ENCODE results near the gene LNX2. TPM values are rescaled to one million over a fixed set of nuclear protein-coding genes. Genes with fewer than 3 reads are reported as not detected.
"Not testable (repeated sequence)": the region's sequence is repeated elsewhere in the genome, so short reads cannot be mapped to it uniquely, and the experiment has no call there.

Gene LNX2
- total RNA-seq, 4 donors from 2014 or later, result 10.2 to 14.1 (median 12.8) TPM

DNA sequence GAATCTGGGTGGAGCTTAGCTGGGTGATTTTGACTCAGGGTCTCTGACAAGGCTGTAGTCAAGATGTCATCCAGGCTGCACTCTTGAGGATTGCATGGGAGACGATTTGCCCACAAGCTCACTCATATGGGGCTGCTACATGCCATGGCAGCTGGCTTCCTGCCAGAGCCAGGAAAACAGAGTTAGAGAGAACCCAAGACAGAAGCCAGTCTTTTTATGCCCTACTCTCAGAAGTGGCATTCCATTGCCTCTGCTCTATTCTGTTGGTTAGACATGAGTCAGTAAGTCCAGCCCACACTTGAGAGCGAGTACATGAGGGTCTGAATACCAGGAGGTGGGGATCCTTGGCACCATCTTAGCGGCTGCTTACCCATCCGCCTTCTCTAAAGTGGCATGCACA is 10.8 kb upstream of the LNX2 start:
- Histone ChIP-seq H3K36me3 (peaks cover 0 to 7% (median 0%) of the 10 kb centered on the region in 4 donors), H3K27ac (replicated peaks in 1 of 4) (no peak overlapping the region), H3K4me1 (peaks cover 0 to 44% (median 21%) of the 10 kb centered on the region in 4 donors), H3K27me3 (no peaks in the 10 kb centered on the region), H3K4me3 (no peak overlapping the region), H3K9me3 (no peaks in the 10 kb centered on the region)
- no peak for TF ChIP-seq POLR2AphosphoS5 (IDR thresholded peaks at IDR 0.05)
- TF ChIP-seq POLR2A (IDR thresholded peaks at IDR 0.05; ENCODE audit: low read depth), result no peak
- TF ChIP-seq EP300 (IDR thresholded peaks at IDR 0.05), result no peak
- TF ChIP-seq, protein P1, sequence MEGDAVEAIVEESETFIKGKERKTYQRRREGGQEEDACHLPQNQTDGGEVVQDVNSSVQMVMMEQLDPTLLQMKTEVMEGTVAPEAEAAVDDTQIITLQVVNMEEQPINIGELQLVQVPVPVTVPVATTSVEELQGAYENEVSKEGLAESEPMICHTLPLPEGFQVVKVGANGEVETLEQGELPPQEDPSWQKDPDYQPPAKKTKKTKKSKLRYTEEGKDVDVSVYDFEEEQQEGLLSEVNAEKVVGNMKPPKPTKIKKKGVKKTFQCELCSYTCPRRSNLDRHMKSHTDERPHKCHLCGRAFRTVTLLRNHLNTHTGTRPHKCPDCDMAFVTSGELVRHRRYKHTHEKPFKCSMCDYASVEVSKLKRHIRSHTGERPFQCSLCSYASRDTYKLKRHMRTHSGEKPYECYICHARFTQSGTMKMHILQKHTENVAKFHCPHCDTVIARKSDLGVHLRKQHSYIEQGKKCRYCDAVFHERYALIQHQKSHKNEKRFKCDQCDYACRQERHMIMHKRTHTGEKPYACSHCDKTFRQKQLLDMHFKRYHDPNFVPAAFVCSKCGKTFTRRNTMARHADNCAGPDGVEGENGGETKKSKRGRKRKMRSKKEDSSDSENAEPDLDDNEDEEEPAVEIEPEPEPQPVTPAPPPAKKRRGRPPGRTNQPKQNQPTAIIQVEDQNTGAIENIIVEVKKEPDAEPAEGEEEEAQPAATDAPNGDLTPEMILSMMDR (IDR thresholded peaks at IDR 0.05), result no peak
- intact Hi-C loops (cut with DNase I), result no loop called here
- no peak for DNase-seq (ENCODE audit: extremely low spot score)
- WGBS, result 88% methylated on average over 4 of the region's 4 CpGs

- not testable (repeated sequence) for DNase-seq (ENCODE audit: extremely low spot score); H3K27ac ChIP-seq (replicated peaks in 1 of 4); H3K9me3 ChIP-seq; H3K27me3 ChIP-seq; H3K4me3 ChIP-seq
- WGBS, result 96% methylated on average over 4 of the region's 4 CpGs
- intact Hi-C loops (cut with DNase I), result loop anchor here (10.0 kb wide), 1 partner anchor 204 kb away; the partner anchor contains the start of gene GTF3A
- Histone ChIP-seq H3K4me1 (peaks cover 0 to 33% (median 15%) of the 10 kb centered on the region in 4 donors), H3K36me3 (peaks cover 0 to 19% (median 4%) of the 10 kb centered on the region in 4 donors)
Measured at GRCh38 chr13:27628766-27629165, 8.4 kb upstream of the LNX2 start.

- no peak for DNase-seq (ENCODE audit: extremely low spot score)
- intact Hi-C loops (cut with DNase I), result loop anchor here (10.0 kb wide), 1 partner anchor 203 kb away; the partner anchor contains the start of gene GTF3A
- TF ChIP-seq POLR2AphosphoS5 (IDR thresholded peaks at IDR 0.05), result no peak
- TF ChIP-seq EP300 (IDR thresholded peaks at IDR 0.05), result no peak
- Histone ChIP-seq H3K27me3 (no peaks in the 10 kb centered on the region), H3K4me3 (no peak overlapping the region), H3K9me3 (no peaks in the 10 kb centered on the region), H3K36me3 (peaks cover 0 to 19% (median 4%) of the 10 kb centered on the region in 4 donors), H3K4me1 (peaks cover 3 to 33% (median 20%) of the 10 kb centered on the region in 4 donors), H3K27ac (replicated peaks in 1 of 4) (no peak overlapping the region)
- whole genome bisulfite sequencing, result 87% methylated on average over 4 of the region's 4 CpGs
Measured at GRCh38 chr13:27628081-27628480, 7.8 kb upstream of the LNX2 start.

GRCh38 chr13:27627380-27627779 is 7.1 kb upstream of the LNX2 start:
- WGBS, result 84% methylated on average over 3 of the region's 3 CpGs
- H3K9me3 ChIP-seq, result no peaks in the 10 kb centered on the region
- H3K27me3 ChIP-seq, result no peaks in the 10 kb centered on the region
- TF ChIP-seq EP300 (IDR thresholded peaks at IDR 0.05), result no peak
- TF ChIP-seq POLR2AphosphoS5 (IDR thresholded peaks at IDR 0.05), result no peak
- TF ChIP-seq POLR2A (IDR thresholded peaks at IDR 0.05; ENCODE audit: low read depth), result no peak
- TF ChIP-seq, protein P1 (IDR thresholded peaks at IDR 0.05), result no peak
- H3K27ac ChIP-seq (replicated peaks in 1 of 4), result no peak overlapping the region
- H3K36me3 ChIP-seq, result peaks cover 0 to 19% (median 4%) of the 10 kb centered on the region in 4 donors
- peaks cover 10 to 37% (median 24%) of the 10 kb centered on the region in 4 donors for H3K4me1 ChIP-seq
- DNase-seq (ENCODE audit: extremely low spot score), result no peak
- intact Hi-C loops (cut with DNase I), result loop anchor here (10.0 kb wide), 1 partner anchor 203 kb away; the partner anchor contains the start of gene GTF3A
- H3K4me3 ChIP-seq, result no peak overlapping the region

GRCh38 chr13:27625839-27626238 is 5.5 kb upstream of the LNX2 start:
- no peak for TF ChIP-seq POLR2A (IDR thresholded peaks at IDR 0.05; ENCODE audit: low read depth)
- TF ChIP-seq, protein P1 (IDR thresholded peaks at IDR 0.05), result no peak
- TF ChIP-seq EP300 (IDR thresholded peaks at IDR 0.05), result no peak
- no peak for TF ChIP-seq POLR2AphosphoS5 (IDR thresholded peaks at IDR 0.05)
- H3K27me3 ChIP-seq, result no peaks in the 10 kb centered on the region
- 84% methylated on average over 2 of the region's 2 CpGs for WGBS
- H3K4me1 ChIP-seq, result peaks cover 11 to 36% (median 27%) of the 10 kb centered on the region in 4 donors
- H3K9me3 ChIP-seq, result no peaks in the 10 kb centered on the region
- H3K36me3 ChIP-seq, result peaks cover 0 to 17% (median 4%) of the 10 kb centered on the region in 4 donors
- no peak overlapping the region for H3K27ac ChIP-seq (replicated peaks in 1 of 4)
- no peak overlapping the region for H3K4me3 ChIP-seq
- intact Hi-C loops (cut with DNase I), result loop anchor here (10.0 kb wide), 1 partner anchor 201 kb away; the partner anchor contains the start of gene GTF3A
- no peak for DNase-seq (ENCODE audit: extremely low spot score)
